SK-N-MC (cell line): Measurements from ENCODE around the gene LRRC8B.

Experiments
- DNase-seq: peaks from one replicate; pipeline ENCODE4 v3.0.0-alpha.2; 2011; ENCODE audit warnings: low read depth, low spot score
- H3K27ac ChIP-seq: fragments of 200-600 bp; sonication (generic); 2 replicates; pipeline ENCODE4 v1.5.1; 2016; ENCODE audit warnings: mixed run types
- H3K36me3 ChIP-seq: fragments of 200-600 bp; sonication (generic); 2 replicates; pipeline ENCODE4 v1.6.1; 2017; ENCODE audit warnings: antibody characterized with exemption, low read length, mixed read lengths; ENCODE audit not compliant: insufficient read depth
- H3K4me3 ChIP-seq: fragments of 200-600 bp; sonication (generic); 2 replicates; pipeline ENCODE4 v1.5.1; 2016
- H3K9ac ChIP-seq: fragments of 200-600 bp; sonication (generic); 2 replicates; pipeline ENCODE4 v1.8.0; 2017; ENCODE audit warnings: mixed run types, mixed read lengths; ENCODE audit not compliant: insufficient read length
- H3K9me3 ChIP-seq: fragments of 200-600 bp; sonication (generic); 2 replicates; pipeline ENCODE4 v1.6.1; 2017; ENCODE audit warnings: low read depth, mild to moderate bottlenecking, antibody characterized with exemption, low read length, moderate library complexity, mixed read lengths
- EZH2 ChIP-seq: fragments of 200-600 bp; sonication (generic); IDR thresholded peaks from one replicate; pipeline ENCODE4 v1.6.1; 2017; ENCODE audit warnings: antibody characterized with exemption
- FOXP2 ChIP-seq: optimal IDR thresholded peaks from 2 replicates; pipeline ENCODE3; 2011; ENCODE audit warnings: mild to moderate bottlenecking, moderate library complexity; ENCODE audit not compliant: insufficient read depth; ENCODE audit errors: extremely low read length, control extremely low read depth
- POLR2AphosphoS5 ChIP-seq: IDR thresholded peaks from 2 replicates; pipeline ENCODE4 v1.6.1; 2012; ENCODE audit warnings: mild to moderate bottlenecking, low read depth, low read length, borderline replicate concordance

LRRC8B gene

DNA sequence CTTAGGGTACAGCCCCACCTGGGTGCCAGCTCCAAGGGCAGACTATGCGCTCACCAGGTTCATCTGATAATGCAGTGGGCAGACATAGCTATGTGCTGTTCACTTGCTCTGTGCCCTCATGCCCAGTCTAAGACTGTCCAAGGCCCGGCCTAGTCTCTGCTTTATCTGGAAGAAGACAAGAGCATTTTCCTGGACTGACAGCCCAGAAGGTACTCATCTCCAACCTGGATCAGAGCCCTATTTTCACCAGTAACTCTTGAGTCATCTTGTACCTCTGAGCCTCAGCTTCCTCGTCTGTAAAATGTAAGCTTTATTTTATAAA lies 79.7 kb downstream of the LRRC8B start:
- H3K36me3 ChIP-seq, result no peaks in the 10 kb centered on the region

GRCh38 chr1:89605692-89606091 lies 81.1 kb downstream of the LRRC8B start:
- no peaks in the 10 kb centered on the region for H3K36me3 ChIP-seq
- no peak for DNase-seq
- no peaks in the 10 kb centered on the region for H3K9me3 ChIP-seq
- TF ChIP-seq EZH2 (no peak), POLR2AphosphoS5 (no peak), FOXP2 (no peak)
- H3K9ac ChIP-seq, result no peak overlapping the region
- no peak overlapping the region for H3K27ac ChIP-seq
- H3K4me3 ChIP-seq, result no peak overlapping the region

More for the DNA sequence above, 79.7 kb downstream of the LRRC8B start:
- no peak for TF ChIP-seq POLR2AphosphoS5
- TF ChIP-seq FOXP2, result no peak
- no peak for TF ChIP-seq EZH2
- H3K4me3 ChIP-seq, result no peak overlapping the region
- H3K27ac ChIP-seq, result no peak overlapping the region
- H3K9ac ChIP-seq, result no peak overlapping the region
- no peaks in the 10 kb centered on the region for H3K9me3 ChIP-seq
- no peak for DNase-seq

DNA sequence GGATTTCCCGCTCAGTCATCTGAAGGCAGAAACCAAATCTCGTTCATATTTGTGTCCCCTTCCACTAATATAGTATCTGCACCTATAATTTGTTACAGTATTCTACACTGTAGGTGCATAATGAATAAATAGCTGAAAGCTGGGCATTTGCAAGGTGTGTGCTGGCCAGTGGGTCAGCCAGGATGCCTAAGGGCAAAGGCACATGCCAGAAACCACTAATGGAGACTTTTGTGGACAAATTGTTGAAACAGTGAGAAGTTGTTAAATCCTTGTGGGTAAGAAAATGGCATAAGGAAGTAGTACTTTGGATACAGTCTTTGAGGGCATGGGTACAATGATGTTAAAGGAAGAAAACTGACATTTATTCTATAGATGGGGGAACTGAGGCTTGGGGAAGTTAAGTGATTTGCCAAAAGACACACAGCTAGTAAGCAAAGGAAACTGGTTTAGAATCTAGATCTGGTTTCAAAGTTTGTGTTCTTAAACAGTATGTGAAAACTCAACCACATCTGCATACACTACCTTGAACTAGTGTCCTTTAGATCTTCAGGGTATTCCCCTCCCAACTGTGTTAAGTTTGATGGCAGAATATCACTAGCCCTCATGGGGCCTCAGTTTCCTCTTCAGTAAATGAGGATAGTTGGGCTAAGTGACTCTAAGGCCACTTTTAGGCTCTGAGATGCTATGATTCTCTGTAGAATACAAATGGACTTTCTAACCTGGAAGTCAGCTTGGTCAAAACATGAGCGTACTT lies 81.8 kb downstream of the LRRC8B start:
- H3K9me3 ChIP-seq, result no peaks in the 10 kb centered on the region
- no peak overlapping the region for H3K27ac ChIP-seq
- no peak for DNase-seq
- no peaks in the 10 kb centered on the region for H3K36me3 ChIP-seq
- no peak overlapping the region for H3K9ac ChIP-seq
- no peak for TF ChIP-seq EZH2
- TF ChIP-seq FOXP2, result no peak
- no peak for TF ChIP-seq POLR2AphosphoS5
- H3K4me3 ChIP-seq, result no peak overlapping the region

DNA sequence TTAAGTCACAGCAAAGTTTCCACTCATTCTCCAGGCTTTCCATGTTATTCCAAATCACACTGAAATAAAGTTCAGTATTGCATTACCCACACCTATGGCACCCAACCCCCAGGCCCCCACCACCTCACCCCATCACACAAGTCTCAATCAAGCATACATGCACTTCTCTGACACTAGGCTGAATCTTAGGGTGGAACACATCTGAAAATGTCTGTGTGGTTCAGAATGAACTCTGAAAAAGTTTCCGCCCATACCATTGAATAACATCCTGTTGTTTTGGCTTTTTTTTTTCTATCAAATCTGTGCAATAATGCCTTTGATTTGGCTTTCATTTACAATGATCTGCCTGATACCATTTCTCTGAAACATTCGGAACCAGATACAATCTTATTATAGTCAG lies 82.5 kb downstream of the LRRC8B start:
- no peak overlapping the region for H3K27ac ChIP-seq
- DNase-seq, result no peak
- TF ChIP-seq EZH2, result no peak
- no peak for TF ChIP-seq FOXP2
- TF ChIP-seq POLR2AphosphoS5, result no peak
- no peaks in the 10 kb centered on the region for H3K9me3 ChIP-seq
- no peak overlapping the region for H3K9ac ChIP-seq
- no peaks in the 10 kb centered on the region for H3K36me3 ChIP-seq
- H3K4me3 ChIP-seq, result no peak overlapping the region

DNA sequence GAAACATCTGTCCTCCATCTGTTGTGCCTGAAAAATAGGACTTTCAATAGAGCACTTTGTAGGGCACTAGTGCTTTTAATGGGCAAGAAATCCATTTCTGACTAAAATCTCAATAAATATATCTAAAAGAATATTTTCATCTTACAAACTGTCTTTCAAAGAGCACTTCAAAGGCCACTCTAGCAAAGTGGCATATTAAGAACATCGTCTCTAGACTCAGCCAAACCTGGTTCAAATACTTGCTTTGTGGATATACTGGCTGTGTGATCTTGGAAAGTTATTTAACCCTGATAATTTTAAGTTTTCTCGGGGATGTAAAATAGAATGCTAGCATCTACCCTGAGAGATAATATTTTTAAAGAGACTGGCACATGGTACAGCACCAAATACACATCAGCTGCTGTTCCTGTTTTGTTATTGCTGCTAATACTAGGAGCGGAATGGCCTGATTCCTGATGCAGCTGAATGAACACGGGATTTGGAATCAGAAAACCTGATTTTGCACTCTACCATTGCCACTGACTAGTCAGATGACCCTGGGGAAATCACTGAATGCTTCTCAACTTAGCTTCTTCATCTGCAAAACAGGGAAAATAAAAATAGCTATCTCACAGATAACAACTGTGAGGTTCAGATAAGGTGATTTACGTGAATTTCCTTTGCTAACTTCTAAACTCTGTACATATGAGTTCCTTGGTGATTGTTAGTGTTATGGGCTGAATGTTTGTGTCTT lies 83.1 kb downstream of the LRRC8B start:
- no peak for TF ChIP-seq POLR2AphosphoS5
- no peak for TF ChIP-seq EZH2
- no peak for TF ChIP-seq FOXP2
- no peak for DNase-seq
- Histone ChIP-seq H3K9ac (no peak overlapping the region), H3K36me3 (no peaks in the 10 kb centered on the region), H3K27ac (no peak overlapping the region), H3K9me3 (no peaks in the 10 kb centered on the region), H3K4me3 (no peak overlapping the region)

DNA sequence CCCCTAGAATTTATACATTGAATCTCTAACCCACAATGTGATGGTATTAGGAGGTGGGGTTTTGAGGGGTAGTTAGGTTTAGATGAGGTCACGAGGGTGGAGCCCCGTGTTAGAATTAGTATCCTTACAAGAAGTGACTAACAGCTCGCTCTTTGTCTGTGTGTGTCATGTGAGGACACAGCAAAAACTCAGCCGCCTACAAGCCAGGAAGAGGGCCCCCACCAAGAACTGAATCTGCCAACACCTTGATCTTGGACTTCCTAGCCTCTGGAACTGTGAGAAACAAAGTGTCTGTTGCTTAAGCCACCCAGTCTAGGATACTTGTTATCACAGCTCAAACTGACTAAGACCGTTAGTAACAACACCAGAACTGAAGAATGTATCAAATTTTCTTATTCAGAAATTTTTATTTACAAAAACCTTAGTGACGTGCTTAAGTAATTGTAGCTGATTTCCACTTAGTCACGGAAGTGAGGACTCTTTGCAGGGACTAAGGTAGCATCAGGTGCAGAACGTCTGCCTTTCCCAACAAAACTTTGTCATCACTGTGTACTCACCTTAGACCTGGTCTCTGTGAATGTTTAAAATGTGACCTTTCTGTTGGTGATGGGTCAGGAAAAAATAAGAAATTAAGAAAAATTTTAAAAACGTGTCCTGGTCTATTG lies 83.8 kb downstream of the LRRC8B start:
- Histone ChIP-seq H3K27ac (no peak overlapping the region), H3K36me3 (no peaks in the 10 kb centered on the region), H3K4me3 (no peak overlapping the region), H3K9me3 (no peaks in the 10 kb centered on the region), H3K9ac (no peak overlapping the region)
- TF ChIP-seq POLR2AphosphoS5 (no peak), EZH2 (no peak), FOXP2 (no peak)
- no peak for DNase-seq

- no peak for TF ChIP-seq POLR2AphosphoS5
- TF ChIP-seq FOXP2, result no peak
- no peak for TF ChIP-seq EZH2
- Histone ChIP-seq H3K9ac (no peak overlapping the region), H3K36me3 (no peaks in the 10 kb centered on the region), H3K4me3 (no peak overlapping the region), H3K27ac (no peak overlapping the region), H3K9me3 (no peaks in the 10 kb centered on the region)
- DNase-seq, result no peak
Observed at GRCh38 chr1:89608984-89609725, 84.5 kb downstream of the LRRC8B start.
